Measurements from ENCODE around the gene VWA8.
A peak's percentile ranks its signal among the peaks of the same experiment; 100 is the strongest.

Gene VWA8

DNA sequence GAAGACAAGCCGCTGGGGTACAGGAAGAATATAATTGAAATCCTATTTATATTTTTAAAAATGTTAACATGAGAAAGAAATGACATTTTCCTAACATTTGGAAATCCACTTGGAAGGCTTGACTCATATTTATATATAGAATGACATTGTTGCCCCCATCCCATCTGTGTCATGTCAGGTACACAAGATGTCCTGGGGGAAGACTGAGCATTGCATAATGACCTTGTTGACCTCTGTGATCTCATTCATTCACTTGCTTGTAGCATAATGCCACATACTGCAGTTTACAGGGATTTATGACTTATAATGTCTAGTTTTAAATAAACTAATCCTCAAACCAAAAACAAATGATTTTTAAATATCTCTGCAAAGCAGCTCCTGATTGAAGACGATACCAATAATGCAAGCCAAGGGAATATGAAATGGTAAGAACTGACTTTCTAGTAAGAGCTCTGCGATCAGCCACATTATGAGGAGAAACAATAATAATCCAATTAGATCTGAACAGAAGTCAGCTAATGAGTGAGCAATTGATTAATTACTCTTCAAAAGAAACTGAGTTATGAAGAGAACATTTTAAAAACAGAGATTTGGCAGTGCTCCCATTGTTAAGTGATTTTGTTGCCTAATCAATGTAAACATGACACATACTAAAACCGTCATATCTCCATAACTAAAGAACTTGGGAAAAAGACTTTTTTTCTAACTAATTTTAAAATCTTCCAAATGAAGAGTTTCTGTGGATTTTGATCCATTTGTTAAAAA lies 21.2 kb upstream of the VWA8 start:
- DNase-seq (no peak), ATAC-seq (replicated peaks) (no peak)
- H3K4me1 Mint-ChIP-seq (ENCODE audit: low read depth in 2 of 2) = peaks cover 0 to 5% of the 10 kb centered on the region in 2 donors

DNA sequence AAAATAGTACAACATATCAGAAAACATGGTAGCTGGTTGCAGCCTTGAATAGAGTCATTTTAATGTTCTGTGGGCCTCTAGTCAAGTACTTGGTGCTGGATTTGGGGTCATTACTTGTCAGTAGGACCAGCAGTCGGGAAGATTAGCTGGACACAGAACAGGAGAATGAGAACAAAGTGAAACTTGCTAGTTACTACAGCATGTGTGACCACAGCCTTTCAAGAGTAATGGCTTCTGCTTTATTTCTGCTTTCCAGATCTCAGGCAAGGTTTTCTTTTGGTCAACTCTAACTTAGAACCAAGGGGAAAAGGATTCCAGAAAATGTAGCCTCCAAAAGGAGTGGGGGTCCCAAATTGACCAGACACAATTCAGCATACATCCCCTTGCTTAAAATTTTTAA lies 17.1 kb upstream of the VWA8 start:
- ATAC-seq (replicated peaks) (no peak), DNase-seq (no peak)
- H3K27ac Mint-ChIP-seq = peak overlapping the region in 1 of 2 donors; percentile 16
- no peak overlapping the region for H3K4me3 Mint-ChIP-seq
- no peaks in the 10 kb centered on the region for H3K36me3 Mint-ChIP-seq (ENCODE audit: insufficient read depth)
- H3K4me1 Mint-ChIP-seq (ENCODE audit: low read depth in 2 of 2) = peaks cover under 1 to 19% of the 10 kb centered on the region in 2 donors
- H3K9me3 Mint-ChIP-seq = no peaks in the 10 kb centered on the region
- no peaks in the 10 kb centered on the region for H3K27me3 Mint-ChIP-seq

More for the DNA sequence above, 21.2 kb upstream of the VWA8 start:
- H3K4me3 Mint-ChIP-seq = no peak overlapping the region
- peaks cover 13 to 16% of the 10 kb centered on the region in 2 donors for H3K27me3 Mint-ChIP-seq
- H3K27ac Mint-ChIP-seq = no peak overlapping the region
- H3K9me3 Mint-ChIP-seq = no peaks in the 10 kb centered on the region
- no peaks in the 10 kb centered on the region for H3K36me3 Mint-ChIP-seq (ENCODE audit: insufficient read depth)

DNA sequence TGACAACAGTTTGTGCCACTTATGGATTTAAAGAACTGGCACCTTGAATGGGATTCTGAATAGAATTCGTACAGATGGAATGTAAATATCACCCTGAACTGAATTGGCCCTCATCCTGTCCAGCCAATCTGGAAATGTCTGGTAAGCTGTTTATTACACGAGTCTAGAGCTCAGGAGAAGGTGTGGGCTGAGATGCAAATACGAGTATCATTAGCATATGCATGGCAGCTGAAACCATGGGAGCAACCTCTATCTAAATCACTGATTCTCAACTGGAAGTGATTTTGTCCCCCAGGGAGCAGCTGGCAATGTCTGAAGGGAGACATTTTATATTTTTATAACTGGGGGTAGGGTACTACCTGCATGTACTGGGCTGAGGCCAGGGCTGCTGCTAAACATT lies 15.6 kb upstream of the VWA8 start:
- H3K4me3 Mint-ChIP-seq = no peak overlapping the region
- no peak overlapping the region for H3K27ac Mint-ChIP-seq
- ATAC-seq (replicated peaks) = no peak
- no peaks in the 10 kb centered on the region for H3K36me3 Mint-ChIP-seq (ENCODE audit: insufficient read depth)
- no peak for DNase-seq
- H3K4me1 Mint-ChIP-seq (ENCODE audit: low read depth in 2 of 2) = peaks cover 4 to 26% of the 10 kb centered on the region in 2 donors
- H3K9me3 Mint-ChIP-seq = no peaks in the 10 kb centered on the region
- H3K27me3 Mint-ChIP-seq = no peaks in the 10 kb centered on the region

DNA sequence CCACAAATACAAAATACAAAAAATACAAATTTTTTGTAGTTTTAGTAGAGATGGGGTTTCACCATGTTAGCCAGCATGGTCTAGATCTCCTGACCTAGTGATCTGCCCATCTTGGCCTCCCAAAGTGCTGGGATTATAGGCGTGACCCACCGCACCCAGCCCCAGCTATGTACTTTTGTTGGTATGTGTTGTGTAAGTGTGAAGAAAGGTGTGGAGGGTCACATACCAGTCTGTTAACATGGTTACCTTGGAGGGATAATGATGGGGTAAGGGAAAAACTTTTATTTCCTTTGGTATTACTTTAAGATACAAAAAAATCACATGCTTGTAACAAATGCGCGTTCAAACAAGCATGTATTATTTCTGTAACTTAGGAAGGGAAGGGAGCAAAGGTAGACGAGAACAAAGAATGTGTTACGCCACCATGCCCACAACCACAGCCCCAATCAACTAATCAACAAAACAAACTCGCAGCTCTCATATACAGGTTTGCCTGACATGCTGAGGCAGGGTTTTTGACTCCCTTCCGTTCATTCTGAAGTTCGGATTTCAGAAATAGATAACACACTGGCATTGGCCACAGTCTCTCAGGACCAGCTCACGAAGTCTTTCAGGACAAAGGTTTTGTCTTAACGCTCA lies 13.5 kb upstream of the VWA8 start:
- H3K4me3 Mint-ChIP-seq = peak overlapping the region in 1 of 2 donors; percentile 49
- ATAC-seq (replicated peaks) = peak; percentile 92
- no peaks in the 10 kb centered on the region for H3K9me3 Mint-ChIP-seq
- H3K36me3 Mint-ChIP-seq (ENCODE audit: insufficient read depth) = no peaks in the 10 kb centered on the region
- no peaks in the 10 kb centered on the region for H3K27me3 Mint-ChIP-seq
- peaks cover 4 to 26% of the 10 kb centered on the region in 2 donors for H3K4me1 Mint-ChIP-seq (ENCODE audit: low read depth in 2 of 2)
- peak in 1 of 3 experiments; percentile 15 for DNase-seq
- H3K27ac Mint-ChIP-seq = peak overlapping the region in 1 of 2 donors; percentile 78

DNA sequence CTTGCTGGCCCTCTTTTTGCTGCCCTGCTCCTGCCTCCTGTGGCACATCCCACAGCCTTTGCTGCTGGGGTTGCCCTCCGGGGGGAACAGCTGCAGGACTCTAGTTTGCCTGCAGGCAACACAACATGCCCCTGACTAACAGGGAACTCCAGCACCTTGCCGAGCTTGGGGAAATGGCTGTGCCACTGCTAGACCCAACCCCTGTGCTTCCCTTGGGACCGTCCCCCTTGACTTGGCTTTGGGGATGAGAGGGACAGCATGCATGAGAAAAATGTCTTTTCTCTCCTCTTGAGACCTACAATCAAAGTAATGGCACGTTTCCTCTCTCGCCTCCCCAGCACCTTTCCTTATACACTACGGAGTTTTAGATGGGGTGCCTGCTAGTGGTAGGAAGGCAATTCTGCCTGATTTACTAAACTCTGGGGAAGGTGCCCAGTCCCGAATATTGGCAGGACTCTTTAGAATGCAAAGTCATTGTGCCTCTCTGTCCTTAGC lies 12.4 kb upstream of the VWA8 start:
- H3K4me3 Mint-ChIP-seq = no peak overlapping the region
- H3K4me1 Mint-ChIP-seq (ENCODE audit: low read depth in 2 of 2) = peaks cover 4 to 26% of the 10 kb centered on the region in 2 donors
- no peak for DNase-seq
- H3K9me3 Mint-ChIP-seq = no peaks in the 10 kb centered on the region
- peak overlapping the region in 1 of 2 donors; percentile 61 for H3K27ac Mint-ChIP-seq
- H3K36me3 Mint-ChIP-seq (ENCODE audit: insufficient read depth) = no peaks in the 10 kb centered on the region
- no peak for ATAC-seq (replicated peaks)
- H3K27me3 Mint-ChIP-seq = no peaks in the 10 kb centered on the region

DNA sequence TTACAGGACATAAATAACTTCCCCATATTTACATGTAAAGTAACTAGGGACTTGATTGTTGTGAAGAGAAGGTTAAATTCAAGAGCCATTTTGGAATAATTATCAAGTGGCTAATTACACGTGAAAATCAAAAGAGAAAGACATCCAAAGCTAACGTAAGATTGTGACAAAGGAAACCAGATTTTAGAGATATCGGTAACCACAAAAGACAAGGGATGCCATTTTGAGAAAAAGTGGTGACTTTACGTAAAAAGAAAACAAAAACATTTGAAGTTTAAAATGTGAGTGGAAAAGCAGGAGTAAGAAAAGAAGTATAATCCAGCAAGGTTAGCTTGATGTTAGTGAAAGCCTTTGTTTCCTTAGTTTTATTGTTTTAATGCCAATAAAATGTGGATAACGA lies 10.9 kb upstream of the VWA8 start:
- H3K27ac Mint-ChIP-seq = peak overlapping the region in 1 of 2 donors; percentile 65
- DNase-seq (no peak), ATAC-seq (replicated peaks) (peak; percentile 59)
- H3K4me1 Mint-ChIP-seq (ENCODE audit: low read depth in 2 of 2) = peaks cover 4 to 23% of the 10 kb centered on the region in 2 donors
- H3K27me3 Mint-ChIP-seq = no peaks in the 10 kb centered on the region
- H3K4me3 Mint-ChIP-seq = peak overlapping the region; percentile 15 to 18
- H3K36me3 Mint-ChIP-seq (ENCODE audit: insufficient read depth) = no peaks in the 10 kb centered on the region
- no peaks in the 10 kb centered on the region for H3K9me3 Mint-ChIP-seq

DNA sequence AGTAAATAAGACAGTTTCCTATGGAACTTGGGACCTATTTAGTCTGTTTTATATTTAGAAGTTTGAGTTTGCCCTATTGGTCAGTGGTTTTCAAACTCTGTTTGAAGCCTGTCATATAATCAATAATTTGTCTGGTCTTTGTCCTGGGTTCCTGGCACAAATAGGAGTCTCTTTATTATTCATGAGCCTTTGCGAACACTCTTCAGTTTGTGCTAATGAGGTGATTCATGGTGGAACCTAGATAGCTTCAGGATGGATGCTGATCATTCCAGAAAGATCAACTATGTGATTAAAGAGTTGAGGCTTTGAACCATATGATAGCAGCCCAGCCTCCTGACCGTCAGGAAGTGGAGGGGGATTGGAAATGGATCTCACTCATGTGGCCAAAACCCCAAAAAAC lies 10.0 kb upstream of the VWA8 start:
- DNase-seq (no peak), ATAC-seq (replicated peaks) (no peak)
- H3K4me1 Mint-ChIP-seq (ENCODE audit: low read depth in 2 of 2) = peaks cover 4 to 23% of the 10 kb centered on the region in 2 donors
- H3K36me3 Mint-ChIP-seq (ENCODE audit: insufficient read depth) = no peaks in the 10 kb centered on the region
- H3K27ac Mint-ChIP-seq = no peak overlapping the region
- H3K27me3 Mint-ChIP-seq = no peaks in the 10 kb centered on the region
- no peaks in the 10 kb centered on the region for H3K9me3 Mint-ChIP-seq
- H3K4me3 Mint-ChIP-seq = no peak overlapping the region

DNA sequence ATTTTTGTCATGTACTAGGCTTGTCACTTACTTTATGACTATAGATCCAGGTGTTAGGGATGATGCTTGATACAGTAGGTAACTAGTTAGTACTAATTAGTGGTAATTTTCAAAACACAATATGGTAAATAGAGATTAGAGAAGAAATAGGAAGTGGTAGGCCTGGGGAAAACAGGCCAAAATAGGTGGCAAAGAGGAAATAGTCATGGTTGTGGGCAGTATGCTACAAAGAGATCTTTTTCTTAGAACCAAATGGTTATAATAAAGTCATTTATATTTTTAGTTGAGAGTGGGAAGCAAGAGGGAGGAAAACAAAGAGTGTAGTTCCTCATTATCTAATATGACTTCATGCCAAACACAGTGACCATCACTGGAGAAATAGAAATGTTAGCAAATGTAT lies 9.1 kb upstream of the VWA8 start:
- no peak for ATAC-seq (replicated peaks)
- no peak overlapping the region for H3K4me3 Mint-ChIP-seq
- H3K9me3 Mint-ChIP-seq = no peaks in the 10 kb centered on the region
- DNase-seq = no peak
- no peak overlapping the region for H3K27ac Mint-ChIP-seq
- no peaks in the 10 kb centered on the region for H3K27me3 Mint-ChIP-seq
- H3K36me3 Mint-ChIP-seq (ENCODE audit: insufficient read depth) = no peaks in the 10 kb centered on the region
- peaks cover 4 to 21% of the 10 kb centered on the region in 2 donors for H3K4me1 Mint-ChIP-seq (ENCODE audit: low read depth in 2 of 2)

DNA sequence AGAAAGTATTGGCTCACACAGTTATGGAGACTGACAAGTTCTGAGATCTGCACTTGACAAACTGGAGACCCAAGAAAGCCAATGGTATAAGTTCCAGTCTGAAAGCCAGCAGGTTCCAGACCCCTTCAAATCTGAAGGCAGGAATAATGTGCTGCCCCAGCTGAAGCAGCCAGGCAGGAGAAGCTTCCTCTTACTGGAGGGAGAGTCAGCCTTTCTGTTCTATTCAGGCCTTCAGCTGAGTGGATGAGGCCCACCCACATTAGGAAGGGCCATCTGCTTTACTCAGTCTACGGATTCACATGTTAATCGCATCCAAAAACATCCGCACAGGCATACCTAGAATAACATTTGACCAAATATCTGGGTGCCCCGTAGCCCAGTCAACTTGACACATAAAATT lies 8.2 kb upstream of the VWA8 start:
- Mint-ChIP-seq H3K36me3 (ENCODE audit: insufficient read depth) (no peaks in the 10 kb centered on the region), H3K27me3 (no peaks in the 10 kb centered on the region), H3K4me1 (ENCODE audit: low read depth in 2 of 2) (peaks cover 4 to 17% of the 10 kb centered on the region in 2 donors), H3K27ac (no peak overlapping the region), H3K9me3 (no peaks in the 10 kb centered on the region), H3K4me3 (no peak overlapping the region)
- DNase-seq (no peak), ATAC-seq (replicated peaks) (no peak)

DNA sequence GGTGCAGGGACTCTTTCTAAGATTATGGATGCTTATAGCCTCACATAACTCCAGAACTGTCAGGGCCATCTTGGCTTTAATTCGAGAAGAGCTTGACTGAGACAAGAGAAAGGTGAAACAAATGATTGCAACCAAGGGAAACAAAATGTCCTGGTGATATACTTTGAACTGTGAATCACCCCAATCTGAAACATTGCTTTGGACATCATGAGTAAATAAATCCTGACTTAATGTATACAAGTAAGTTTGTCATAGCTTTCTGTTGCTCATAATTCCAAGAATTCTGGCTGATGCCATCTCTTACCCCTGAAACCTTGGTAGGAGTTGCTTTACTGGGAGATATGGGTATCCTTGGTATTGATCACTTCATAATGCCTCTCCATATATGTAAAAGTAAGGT lies 5.8 kb upstream of the VWA8 start:
- Mint-ChIP-seq H3K4me3 (no peak overlapping the region), H3K27ac (no peak overlapping the region), H3K36me3 (ENCODE audit: insufficient read depth) (no peaks in the 10 kb centered on the region), H3K27me3 (no peaks in the 10 kb centered on the region), H3K4me1 (ENCODE audit: low read depth in 2 of 2) (peaks cover 0 to 3% of the 10 kb centered on the region in 2 donors), H3K9me3 (no peaks in the 10 kb centered on the region)
- ATAC-seq (replicated peaks) = no peak
- no peak for DNase-seq

DNA sequence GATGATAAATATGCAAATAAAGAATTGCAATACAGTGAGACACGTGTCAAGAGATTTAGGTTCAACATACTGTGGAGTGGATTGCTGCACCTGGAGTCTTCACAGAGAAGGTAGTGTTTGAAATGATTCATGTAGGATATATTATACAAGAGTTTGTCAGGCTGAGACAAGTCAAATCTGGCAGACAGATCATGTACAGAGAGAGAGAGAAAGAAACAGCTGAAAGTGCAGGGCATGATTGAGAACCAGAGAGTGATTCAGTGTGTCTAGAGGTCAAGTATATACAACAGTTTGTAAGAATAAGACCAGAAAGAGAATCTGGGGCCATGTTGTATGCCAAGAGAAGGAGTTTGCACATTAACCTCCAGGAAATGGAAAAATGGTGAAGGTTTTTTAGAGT lies 2.1 kb upstream of the VWA8 start:
- Mint-ChIP-seq H3K9me3 (no peaks in the 10 kb centered on the region), H3K36me3 (ENCODE audit: insufficient read depth) (peaks cover 6% of the 10 kb centered on the region), H3K27me3 (no peaks in the 10 kb centered on the region), H3K4me1 (ENCODE audit: low read depth in 2 of 2) (peaks cover 11 to 20% of the 10 kb centered on the region in 2 donors), H3K4me3 (no peak overlapping the region), H3K27ac (no peak overlapping the region)
- ATAC-seq (replicated peaks) (no peak), DNase-seq (no peak)

DNA sequence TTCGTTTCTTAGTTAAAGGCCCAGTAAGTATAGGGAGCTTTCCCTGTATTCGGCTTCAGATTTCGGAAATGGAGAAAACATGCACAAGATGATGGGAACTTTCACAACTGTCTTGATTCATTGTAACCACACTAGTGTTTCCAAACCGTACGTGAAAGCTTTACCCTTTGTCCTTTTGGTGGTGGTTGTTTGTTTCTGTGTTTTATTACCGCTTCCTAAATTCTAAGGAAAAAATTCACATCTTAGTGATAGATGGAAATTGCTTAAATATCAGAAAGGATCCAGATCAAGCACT lies 504 bp upstream of the VWA8 start:
- Mint-ChIP-seq H3K4me1 (ENCODE audit: low read depth in 2 of 2) (peaks cover 14 to 30% of the 10 kb centered on the region in 2 donors), H3K27ac (peak overlapping the region; percentile 88 to 93), H3K36me3 (ENCODE audit: insufficient read depth) (peaks cover 6% of the 10 kb centered on the region), H3K9me3 (no peaks in the 10 kb centered on the region), H3K27me3 (no peaks in the 10 kb centered on the region), H3K4me3 (peak overlapping the region; percentile 90)
- DNase-seq (no peak), ATAC-seq (replicated peaks) (no peak)

DNA sequence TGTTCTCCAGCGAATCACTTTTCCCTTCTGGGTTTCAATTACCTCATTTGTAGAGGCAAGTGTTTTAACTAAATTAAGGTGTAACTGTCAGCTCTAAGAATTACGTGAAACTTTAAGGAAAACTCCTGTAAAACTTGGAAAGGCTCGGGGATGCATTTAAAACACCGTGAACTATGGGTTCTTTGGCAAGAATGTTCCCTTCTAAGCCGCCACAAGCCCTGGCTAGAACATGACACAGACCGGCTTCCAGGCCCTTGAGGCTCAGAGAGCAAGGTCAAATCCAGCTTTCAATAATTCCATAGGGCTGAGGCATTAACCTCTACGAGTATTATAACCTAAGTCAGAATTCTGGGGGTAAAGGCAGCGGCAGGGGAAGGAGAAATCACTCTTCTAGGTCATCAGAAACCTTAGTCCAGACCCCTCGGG lies 685 bp downstream of the VWA8 start:
- Mint-ChIP-seq H3K4me1 (ENCODE audit: low read depth in 2 of 2) (peaks cover 14 to 33% of the 10 kb centered on the region in 2 donors), H3K36me3 (ENCODE audit: insufficient read depth) (peaks cover 6% of the 10 kb centered on the region), H3K27me3 (no peaks in the 10 kb centered on the region), H3K9me3 (no peaks in the 10 kb centered on the region), H3K27ac (peak overlapping the region; percentile 88 to 93), H3K4me3 (peak overlapping the region; percentile 90)
- ATAC-seq (replicated peaks) (no peak), DNase-seq (no peak)

DNA sequence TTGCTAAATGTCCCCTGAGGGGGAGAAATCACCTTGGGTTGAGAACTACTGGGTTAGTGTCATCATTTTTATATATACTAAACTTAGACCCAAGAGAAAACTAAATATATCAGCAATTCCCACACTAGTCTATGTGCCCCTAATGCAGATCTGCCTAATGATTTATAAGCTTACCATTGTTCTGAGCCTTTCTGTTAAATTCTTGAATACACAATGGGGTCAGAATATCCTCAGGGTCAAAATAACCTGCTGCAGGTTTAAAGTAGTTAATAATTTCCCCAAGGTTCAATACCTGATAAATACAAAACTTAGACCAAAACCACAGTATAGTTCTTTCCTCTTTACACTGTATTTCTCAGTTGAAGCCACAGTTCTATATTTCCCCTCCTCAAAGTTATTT lies 4.6 kb downstream of the VWA8 start:
- Mint-ChIP-seq H3K27me3 (no peaks in the 10 kb centered on the region), H3K36me3 (ENCODE audit: insufficient read depth) (peaks cover 6% of the 10 kb centered on the region), H3K9me3 (no peaks in the 10 kb centered on the region), H3K4me1 (ENCODE audit: low read depth in 2 of 2) (peaks cover 17 to 51% of the 10 kb centered on the region in 2 donors), H3K4me3 (no peak overlapping the region), H3K27ac (no peak overlapping the region)
- no peak for DNase-seq
- no peak for ATAC-seq (replicated peaks)
